Panc1 (cell line): ENCODE results near the gene ROBO1. TPM values are rescaled to one million over a fixed set of nuclear protein-coding genes. Genes with fewer than 3 reads are reported as not detected.

Experiments used
- ATAC-seq: fragments of 200-7000 bp; cut with Tn5 transposase; 2 replicates; pipeline ENCODE4 v1.9.1; 2020; ENCODE audit warnings: mild to moderate bottlenecking, moderate library complexity
- BruUV-seq: library from RNA; stranded (reverse); fragments of 400-500 nt; replicated peaks from 2 replicates; lab custom pipeline; 2021; lab: Mats Ljungman, UMichigan
- CTCF ChIA-PET: fragments of 300-600 bp; sonication (Branson Sonifier 250); formaldehyde crosslinking; loops from one replicate; lab custom pipeline; 2022; ENCODE audit warnings: antibody characterized with exemption; lab: Charles Lee
- POLR2A ChIA-PET: fragments of 300-600 bp; sonication (Branson Sonifier 250); formaldehyde crosslinking; loops from one replicate; lab custom pipeline; 2022; ENCODE audit warnings: antibody characterized with exemption; lab: Charles Lee
- DNase-seq: peaks from one replicate; pipeline ENCODE4 v3.0.0-alpha.2; 2010; ENCODE audit warnings: low read depth, low spot score
- H3K27ac ChIP-seq: 2 replicates; pipeline ENCODE4 v1.5.1; 2011; ENCODE audit warnings: mild to moderate bottlenecking, low read length, inconsistent platforms
- H3K27me3 ChIP-seq: fragments of 200-500 bp; sonication (Bioruptor generic); 2 replicates; pipeline ENCODE4 v1.6.0; 2014; ENCODE audit warnings: low read length, inconsistent platforms; ENCODE audit not compliant: control insufficient read depth, insufficient read depth
- H3K36me3 ChIP-seq: fragments of 200-500 bp; sonication (Bioruptor generic); 2 replicates; pipeline ENCODE4 v1.5.1; 2014; ENCODE audit warnings: inconsistent platforms, mild to moderate bottlenecking, low read length, moderate library complexity; ENCODE audit not compliant: control insufficient read depth, insufficient read depth
- H3K4me1 ChIP-seq: 2 replicates; pipeline ENCODE4 v1.5.1; 2011; ENCODE audit warnings: inconsistent platforms, mild to moderate bottlenecking, low read length, moderate library complexity; ENCODE audit not compliant: control insufficient read depth, insufficient read depth
- H3K4me3 ChIP-seq, 2 experiments: 2 replicates each; pipeline ENCODE4 v1.5.1; 2011 to 2012; ENCODE audit warnings: low read depth in 2 of 2, low read length in 2 of 2, mild to moderate bottlenecking in 2 of 2, inconsistent platforms in 1 of 2, moderate library complexity in 1 of 2
- H3K9me3 ChIP-seq: fragments of 200-500 bp; sonication (Bioruptor generic); 2 replicates; pipeline ENCODE4 v1.5.1; 2014; ENCODE audit warnings: low read depth, mild to moderate bottlenecking, inconsistent platforms, low read length, moderate library complexity; ENCODE audit not compliant: control insufficient read depth, insufficient read depth
- POLR2AphosphoS5 ChIP-seq: IDR thresholded peaks from 2 replicates; pipeline ENCODE4 v1.6.1; 2012; ENCODE audit warnings: mild to moderate bottlenecking, low read depth, low read length, moderate library complexity
- SIN3A ChIP-seq: IDR thresholded peaks from 2 replicates; pipeline ENCODE4 v1.6.1; 2012; ENCODE audit warnings: low read depth, mild to moderate bottlenecking, low read length, moderate library complexity, borderline replicate concordance; ENCODE audit not compliant: insufficient read depth
- TCF7L2 ChIP-seq: IDR thresholded peaks from 2 replicates; pipeline ENCODE4 v1.6.1; 2011; ENCODE audit warnings: mild to moderate bottlenecking, low read depth, low read length, inconsistent platforms
- in situ Hi-C: cut with HindIII; loops from 2 replicates; pipeline ENCODE4 v1.10.0; 2016; ENCODE audit warnings: low sequenced_read_pairs, low pct_unique_long_range_greater_than_20kb
- intact Hi-C: fragments of 100-400 bp; cut with micrococcal nuclease; formaldehyde crosslinking; loops from one replicate; pipeline ENCODE4 v1.10.0; 2022; ENCODE audit not compliant: unreplicated experiment
- total RNA-seq: library from RNA; stranded (reverse); gene quantifications from one replicate; pipeline ENCODE4 v1.2.1, GENCODE V29; 2021; ENCODE audit not compliant: unreplicated experiment
- TF ChIP-seq, protein P1 (sequence below): fragments of 450-650 bp; IDR thresholded peaks from 2 replicates; pipeline ENCODE4 v1.5.1; 2017; ENCODE audit warnings: mild to moderate bottlenecking
- TF ChIP-seq, protein P2 (sequence below), 2 experiments: IDR thresholded peaks; 2 replicates each; pipeline ENCODE4 v1.6.1; 2011 to 2012; ENCODE audit warnings: low read depth in 2 of 2, control low read depth in 1 of 2, low read length in 1 of 2, mild to moderate bottlenecking in 1 of 2, moderate library complexity in 1 of 2; ENCODE audit not compliant: insufficient read depth in 1 of 2

The ROBO1 gene
- total RNA-seq, 1 experiment from 2014 or later = 61.6 TPM

DNA sequence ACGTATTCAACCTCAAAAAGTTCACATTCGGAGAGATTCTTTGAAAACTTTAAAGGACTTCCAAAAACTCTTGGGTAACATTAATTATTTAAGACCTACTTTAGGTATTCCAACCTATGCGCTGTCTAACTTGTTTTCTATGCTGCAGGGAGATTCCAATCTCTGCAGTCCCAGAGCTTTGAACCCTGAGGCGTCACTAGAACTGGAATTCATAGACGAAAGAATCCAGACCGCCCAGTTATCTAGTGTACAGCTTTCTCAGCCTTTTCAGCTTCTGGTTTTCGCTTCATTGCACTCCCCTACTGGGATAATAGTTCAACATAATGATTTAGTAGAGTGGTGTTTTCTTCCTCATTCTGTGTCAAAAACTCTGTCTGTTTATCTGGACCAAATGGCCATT lies 711.3 kb downstream of the ROBO1 start:
- CTCF ChIA-PET = no interaction called here
- H3K36me3 ChIP-seq = no peaks in the 10 kb centered on the region
- in situ Hi-C loops = no loop called here
- no peaks in the 10 kb centered on the region for H3K9me3 ChIP-seq
- intact Hi-C loops = no loop called here
- POLR2A ChIA-PET = no interaction called here
- TF ChIP-seq, protein P1, sequence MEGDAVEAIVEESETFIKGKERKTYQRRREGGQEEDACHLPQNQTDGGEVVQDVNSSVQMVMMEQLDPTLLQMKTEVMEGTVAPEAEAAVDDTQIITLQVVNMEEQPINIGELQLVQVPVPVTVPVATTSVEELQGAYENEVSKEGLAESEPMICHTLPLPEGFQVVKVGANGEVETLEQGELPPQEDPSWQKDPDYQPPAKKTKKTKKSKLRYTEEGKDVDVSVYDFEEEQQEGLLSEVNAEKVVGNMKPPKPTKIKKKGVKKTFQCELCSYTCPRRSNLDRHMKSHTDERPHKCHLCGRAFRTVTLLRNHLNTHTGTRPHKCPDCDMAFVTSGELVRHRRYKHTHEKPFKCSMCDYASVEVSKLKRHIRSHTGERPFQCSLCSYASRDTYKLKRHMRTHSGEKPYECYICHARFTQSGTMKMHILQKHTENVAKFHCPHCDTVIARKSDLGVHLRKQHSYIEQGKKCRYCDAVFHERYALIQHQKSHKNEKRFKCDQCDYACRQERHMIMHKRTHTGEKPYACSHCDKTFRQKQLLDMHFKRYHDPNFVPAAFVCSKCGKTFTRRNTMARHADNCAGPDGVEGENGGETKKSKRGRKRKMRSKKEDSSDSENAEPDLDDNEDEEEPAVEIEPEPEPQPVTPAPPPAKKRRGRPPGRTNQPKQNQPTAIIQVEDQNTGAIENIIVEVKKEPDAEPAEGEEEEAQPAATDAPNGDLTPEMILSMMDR = no peak
- TF ChIP-seq SIN3A = no peak
- TF ChIP-seq TCF7L2 = no peak
- TF ChIP-seq POLR2AphosphoS5 = no peak
- TF ChIP-seq, protein P2, sequence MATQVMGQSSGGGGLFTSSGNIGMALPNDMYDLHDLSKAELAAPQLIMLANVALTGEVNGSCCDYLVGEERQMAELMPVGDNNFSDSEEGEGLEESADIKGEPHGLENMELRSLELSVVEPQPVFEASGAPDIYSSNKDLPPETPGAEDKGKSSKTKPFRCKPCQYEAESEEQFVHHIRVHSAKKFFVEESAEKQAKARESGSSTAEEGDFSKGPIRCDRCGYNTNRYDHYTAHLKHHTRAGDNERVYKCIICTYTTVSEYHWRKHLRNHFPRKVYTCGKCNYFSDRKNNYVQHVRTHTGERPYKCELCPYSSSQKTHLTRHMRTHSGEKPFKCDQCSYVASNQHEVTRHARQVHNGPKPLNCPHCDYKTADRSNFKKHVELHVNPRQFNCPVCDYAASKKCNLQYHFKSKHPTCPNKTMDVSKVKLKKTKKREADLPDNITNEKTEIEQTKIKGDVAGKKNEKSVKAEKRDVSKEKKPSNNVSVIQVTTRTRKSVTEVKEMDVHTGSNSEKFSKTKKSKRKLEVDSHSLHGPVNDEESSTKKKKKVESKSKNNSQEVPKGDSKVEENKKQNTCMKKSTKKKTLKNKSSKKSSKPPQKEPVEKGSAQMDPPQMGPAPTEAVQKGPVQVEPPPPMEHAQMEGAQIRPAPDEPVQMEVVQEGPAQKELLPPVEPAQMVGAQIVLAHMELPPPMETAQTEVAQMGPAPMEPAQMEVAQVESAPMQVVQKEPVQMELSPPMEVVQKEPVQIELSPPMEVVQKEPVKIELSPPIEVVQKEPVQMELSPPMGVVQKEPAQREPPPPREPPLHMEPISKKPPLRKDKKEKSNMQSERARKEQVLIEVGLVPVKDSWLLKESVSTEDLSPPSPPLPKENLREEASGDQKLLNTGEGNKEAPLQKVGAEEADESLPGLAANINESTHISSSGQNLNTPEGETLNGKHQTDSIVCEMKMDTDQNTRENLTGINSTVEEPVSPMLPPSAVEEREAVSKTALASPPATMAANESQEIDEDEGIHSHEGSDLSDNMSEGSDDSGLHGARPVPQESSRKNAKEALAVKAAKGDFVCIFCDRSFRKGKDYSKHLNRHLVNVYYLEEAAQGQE (IDR thresholded peaks at IDR 0.05; ENCODE audit: insufficient read depth in 1 of 2, low read depth in 2 of 2, low read length in 1 of 2) = no peak
- BruUV-seq = no TSS peak
- H3K4me3 ChIP-seq = no peak overlapping the region
- ATAC-seq (no peak), DNase-seq (no peak)
- no peaks in the 10 kb centered on the region for H3K27me3 ChIP-seq
- no peak overlapping the region for H3K27ac ChIP-seq
- H3K4me1 ChIP-seq = no peaks in the 10 kb centered on the region

DNA sequence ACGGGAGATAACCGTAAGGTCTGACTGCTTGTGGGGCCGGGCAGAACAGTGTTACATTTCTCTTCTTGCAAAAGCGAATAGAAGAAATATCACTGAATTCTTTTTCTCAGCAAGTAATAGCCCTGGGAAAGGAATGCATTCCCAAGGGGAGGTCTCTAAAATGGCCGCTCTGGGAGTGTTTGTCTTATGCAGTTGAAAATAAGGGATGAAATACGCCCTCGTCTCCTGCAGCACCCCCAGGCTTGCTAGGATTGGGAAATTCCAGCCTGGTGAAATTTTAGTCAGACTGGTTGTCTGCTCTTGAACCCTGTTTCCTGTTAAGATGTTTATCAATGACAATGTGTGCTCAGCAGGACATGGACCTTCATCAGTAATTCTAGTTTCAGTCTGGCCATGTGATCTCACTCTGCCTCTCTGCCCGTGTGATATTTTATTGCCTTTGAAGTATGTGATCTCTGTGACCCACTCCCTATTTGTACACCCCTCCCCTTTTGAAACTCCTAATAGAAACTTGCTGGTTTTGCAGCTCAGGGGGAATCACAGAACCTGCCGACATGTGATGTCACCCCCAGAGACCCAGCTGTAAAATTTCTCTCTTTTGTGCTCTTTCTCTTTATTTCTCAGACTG lies 715.6 kb downstream of the ROBO1 start:
- DNase-seq (no peak), ATAC-seq (no peak)
- ChIA-PET POLR2A (no interaction called here), CTCF (no interaction called here)
- intact Hi-C loops = no loop called here
- Histone ChIP-seq H3K4me3 (no peak overlapping the region), H3K27ac (no peak overlapping the region), H3K36me3 (no peaks in the 10 kb centered on the region), H3K4me1 (no peaks in the 10 kb centered on the region), H3K9me3 (no peaks in the 10 kb centered on the region), H3K27me3 (no peaks in the 10 kb centered on the region)
- TF ChIP-seq, protein P2 (IDR thresholded peaks at IDR 0.05; ENCODE audit: insufficient read depth in 1 of 2, low read depth in 2 of 2, low read length in 1 of 2) = no peak
- TF ChIP-seq TCF7L2 (no peak), SIN3A (no peak), POLR2AphosphoS5 (no peak)
- TF ChIP-seq, protein P1 = no peak
- BruUV-seq = no TSS peak
- in situ Hi-C loops = no loop called here
